Stimulated activated CD4-positive, alpha-beta T cell treated with anti-CD3 and anti-CD28 coated beads, Interleukin-1b, Interleukin-23, amount 100 ng/mL, for 24 hours (primary cell): Measurements from ENCODE around the gene TMEM45B.
"Not testable (repeated sequence)": the region's sequence is repeated elsewhere in the genome, so short reads cannot be mapped to it uniquely, and the experiment has no call there.

Experiments
- DNase-seq, 4 experiments: peaks; one replicate each; pipeline ENCODE4 v3.0.0-alpha.2; 2020; ENCODE audit warnings: low read depth in 4 of 4, low spot score in 1 of 4

Gene TMEM45B

DNA sequence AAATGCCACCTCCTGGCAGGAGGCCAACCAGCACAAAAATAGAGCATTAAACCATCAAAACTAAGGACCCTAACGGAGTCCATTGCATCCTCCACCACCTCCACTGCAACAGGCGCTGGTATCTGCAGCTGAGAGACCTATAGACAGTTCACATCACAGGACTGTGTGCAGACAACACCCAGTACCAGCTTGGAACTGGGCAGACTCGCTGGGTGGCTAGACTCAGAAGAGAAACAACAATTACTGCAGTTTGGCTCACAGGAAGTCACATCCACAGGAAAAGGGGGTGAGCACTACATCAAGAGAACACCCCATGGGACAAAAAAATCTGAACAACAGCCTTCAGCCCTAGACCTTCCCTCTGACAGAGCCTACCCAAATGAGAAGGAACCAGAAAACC, 11.6 kb upstream of the TMEM45B start:
- no peak for DNase-seq

DNA sequence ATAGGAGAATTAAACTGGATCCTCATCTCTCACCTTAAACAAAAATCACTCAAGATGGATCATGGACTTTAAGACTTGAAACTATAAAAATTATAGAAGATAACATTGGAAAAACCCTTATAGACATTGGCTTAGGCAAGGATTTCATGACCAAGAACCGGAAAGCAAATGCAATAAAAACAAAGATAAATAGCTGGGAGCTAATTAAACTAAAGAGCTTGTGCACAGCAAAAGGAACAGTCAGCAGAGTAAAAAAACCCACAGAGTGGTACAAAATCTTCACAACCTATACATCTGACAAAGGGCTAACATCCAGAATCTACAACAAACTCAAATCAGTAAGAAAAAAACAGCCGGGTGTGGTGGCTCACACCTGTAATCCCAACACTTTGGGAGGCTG, 7.4 kb upstream of the TMEM45B start:
- DNase-seq, result not testable (repeated sequence)

DNA sequence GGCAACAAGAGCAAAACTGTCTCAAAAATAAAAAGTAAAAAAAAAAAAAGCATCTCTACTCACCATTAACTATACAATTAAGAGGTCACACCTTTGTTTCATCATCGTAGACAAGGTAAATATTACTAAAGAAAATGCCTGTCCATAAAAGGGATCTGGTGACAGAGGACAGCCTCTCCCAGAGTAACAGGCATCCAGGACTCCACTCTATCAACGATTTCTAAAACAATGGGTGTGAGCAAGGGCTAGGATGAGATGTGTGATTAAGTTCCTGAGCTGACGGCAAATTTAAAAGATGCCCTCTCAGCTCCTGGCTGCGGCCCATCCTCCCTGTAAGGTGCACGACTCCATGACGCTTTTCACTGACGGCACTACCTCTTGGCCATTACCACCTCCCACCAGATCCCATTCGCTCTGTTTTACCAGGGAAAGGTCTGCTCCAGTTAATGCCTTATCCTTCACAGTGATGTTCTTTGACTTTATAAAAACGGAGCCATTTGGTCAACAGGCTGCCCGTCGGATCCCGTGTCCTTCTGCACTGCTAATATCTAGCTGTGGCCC, 2.3 kb upstream of the TMEM45B start:
- no peak for DNase-seq

DNA sequence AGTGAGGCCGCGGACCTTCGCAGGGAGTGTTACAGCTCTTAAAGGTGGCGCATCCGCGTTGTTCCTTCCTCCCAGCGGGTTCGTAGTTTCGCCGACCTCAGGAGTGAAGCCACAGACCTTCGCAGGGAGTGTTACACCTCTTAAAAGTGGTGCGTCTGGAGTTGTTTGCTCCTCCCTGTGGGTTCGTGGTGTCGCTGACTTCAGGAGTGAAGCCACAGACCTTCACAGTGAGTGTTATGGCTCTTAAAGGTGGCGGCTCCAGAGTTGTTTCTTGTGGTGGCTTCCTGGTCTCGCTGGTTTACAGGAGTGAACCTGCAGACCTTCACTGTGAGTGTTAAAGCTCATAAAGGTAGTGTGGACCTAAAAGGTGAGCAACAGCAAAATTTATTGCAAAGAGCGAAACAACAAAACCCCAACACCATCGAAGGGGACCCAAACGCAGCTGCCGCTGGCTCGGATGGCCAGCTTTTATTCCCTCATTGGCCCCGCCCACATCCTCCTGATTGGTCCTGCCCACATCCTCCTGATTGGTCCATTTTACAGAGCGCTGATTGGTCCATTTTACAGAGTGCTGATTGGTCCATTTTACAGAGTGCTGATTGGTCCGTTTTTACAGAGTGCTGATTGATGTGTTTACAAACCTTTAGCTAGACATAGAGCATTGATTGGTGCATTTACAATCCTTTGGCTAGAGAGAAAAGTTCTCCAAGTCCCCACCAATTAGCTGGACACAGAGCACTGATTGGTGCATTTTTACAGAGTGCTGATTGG, 1.2 kb upstream of the TMEM45B start:
- DNase-seq, result peak; percentile 52 to 69 (median 58)

DNA sequence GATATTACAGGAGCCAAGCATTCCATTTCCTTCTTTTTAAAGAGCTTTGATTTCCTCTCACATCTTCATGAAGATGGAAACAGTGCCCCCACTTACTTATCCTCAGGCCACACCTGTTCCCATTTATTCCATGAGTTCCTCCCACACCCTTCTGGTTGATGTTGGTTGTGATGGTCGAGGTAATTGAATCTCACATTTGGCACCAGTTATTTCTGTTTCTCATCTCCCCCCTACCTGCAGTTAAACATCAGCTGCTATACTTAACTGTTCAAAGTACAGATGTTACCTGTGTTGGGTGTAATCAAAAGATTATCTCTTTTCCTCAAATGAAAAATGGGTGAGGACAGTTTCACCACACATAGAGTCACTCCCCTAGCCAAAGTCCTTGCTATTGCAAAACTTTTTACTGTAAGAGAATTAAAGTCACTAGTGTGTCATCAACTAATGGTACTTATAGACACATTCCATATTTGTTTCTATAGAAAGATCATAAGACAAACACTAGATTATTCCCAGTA, 1.9 kb downstream of the TMEM45B start:
- no peak for DNase-seq

DNA sequence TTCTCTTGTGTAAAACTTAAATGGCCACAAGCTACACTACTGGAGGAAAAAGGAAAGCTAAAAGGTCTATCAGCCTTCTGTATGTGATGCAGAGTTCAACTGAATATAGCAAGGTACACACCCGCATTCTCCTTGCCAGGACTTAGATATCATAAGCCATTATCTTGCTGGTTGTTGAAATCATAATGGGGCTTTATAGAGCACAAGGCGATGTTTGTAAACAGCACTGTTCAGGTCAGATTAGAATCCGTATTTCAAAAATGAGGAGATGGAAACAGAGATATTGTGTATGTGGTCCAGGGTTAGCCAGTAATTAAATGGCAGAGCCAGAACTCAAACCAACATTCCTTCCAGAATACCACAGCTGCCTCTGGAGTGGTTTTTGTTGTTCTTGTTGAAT, 2.6 kb downstream of the TMEM45B start:
- DNase-seq, result not testable (repeated sequence)

DNA sequence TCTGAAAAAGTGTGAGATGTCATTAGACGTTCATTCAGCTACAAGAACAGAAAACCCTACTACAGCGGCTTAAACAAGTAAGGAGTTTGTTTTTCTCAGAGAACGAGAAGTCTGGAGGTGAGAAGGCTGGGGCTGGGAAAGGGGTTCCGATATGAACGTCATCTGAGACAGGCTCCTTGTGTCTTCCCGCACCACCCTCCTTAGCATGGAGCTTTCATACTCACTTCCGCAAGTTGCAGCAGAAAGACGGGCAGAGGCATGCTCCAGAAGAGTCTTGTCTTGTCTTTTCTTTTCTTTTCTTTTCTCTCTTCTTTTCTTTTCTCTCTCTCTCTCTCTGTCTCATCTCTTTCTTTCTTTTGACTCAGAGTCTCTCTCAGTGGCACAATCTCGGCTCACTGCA, 3.6 kb downstream of the TMEM45B start:
- no peak for DNase-seq

DNA sequence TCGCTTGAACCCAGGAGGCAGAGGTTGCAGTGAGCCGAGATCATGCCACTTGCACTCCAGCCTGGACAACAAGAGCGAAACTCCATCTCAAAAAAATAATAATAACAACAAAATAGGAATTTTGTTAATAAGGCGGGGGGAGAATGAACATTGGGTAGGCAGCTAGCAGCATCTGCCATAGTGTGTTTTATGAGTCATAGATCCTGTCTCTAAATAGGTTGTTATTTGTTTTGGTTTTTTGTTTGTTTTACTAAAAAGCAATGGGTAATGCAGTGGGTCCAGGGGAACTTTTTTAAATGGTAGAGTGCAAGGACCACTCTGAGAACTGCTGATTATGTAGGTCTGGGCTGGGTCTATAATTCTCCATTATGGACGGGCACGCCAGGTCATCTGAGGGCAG, 4.6 kb downstream of the TMEM45B start:
- not testable (repeated sequence) for DNase-seq

DNA sequence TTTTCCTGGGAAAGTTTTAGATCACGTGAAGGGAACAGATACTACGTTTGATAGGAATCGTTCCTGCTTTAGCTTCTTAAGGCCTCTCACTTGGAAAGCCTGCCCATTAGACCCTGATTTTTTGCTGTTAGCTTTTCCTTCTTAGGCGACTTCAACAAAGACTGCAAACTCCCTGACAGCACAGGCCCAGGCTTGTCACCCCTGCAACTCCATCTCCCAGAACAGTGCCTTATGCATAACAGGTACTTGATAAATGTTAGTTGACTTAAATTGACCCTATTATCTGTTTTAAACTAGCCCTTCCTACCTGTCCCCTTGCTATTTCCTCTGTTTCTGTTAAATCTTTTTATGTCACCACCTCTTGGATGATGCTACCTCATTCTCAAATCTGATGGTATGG, 7.6 kb downstream of the TMEM45B start:
- not testable (repeated sequence) for DNase-seq

DNA sequence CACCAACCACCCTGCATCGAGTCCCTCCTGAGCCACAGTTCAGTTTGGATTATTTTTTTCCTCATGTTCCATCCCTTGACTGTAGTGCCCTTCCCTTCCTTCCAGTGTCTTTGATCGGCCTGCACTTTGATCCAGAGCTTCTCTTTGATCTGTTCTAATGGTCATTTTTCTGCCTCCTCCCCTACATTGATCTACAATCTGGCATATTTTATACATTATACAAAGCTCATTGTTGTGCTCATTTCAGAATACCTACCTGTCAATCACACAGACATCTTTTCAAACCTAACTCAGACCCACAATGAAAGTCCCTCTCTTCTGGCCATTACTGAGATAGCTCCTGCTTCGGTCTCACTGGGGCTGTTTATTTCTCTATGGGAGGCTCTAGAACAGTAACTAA, 8.2 kb downstream of the TMEM45B start:
- DNase-seq, result not testable (repeated sequence)

DNA sequence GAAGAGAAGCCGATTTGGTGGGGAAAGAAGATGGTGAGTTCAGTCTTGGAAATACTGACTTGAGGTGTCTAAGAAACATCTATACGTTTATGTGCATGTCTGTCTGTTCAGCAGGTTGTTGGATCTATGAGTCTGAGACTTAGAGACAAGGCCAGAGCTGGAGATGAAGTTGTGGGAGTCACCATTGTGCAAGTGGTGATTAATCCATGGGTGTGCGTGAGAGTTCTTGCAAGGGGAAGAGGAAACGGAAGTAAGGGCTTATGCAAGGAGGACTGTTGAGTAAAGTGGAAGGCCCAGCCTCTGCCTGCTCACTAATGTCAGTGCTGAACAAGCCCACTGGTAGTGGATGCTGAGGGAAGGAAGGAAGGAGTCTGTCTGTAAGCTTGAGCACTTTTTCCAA, 9.7 kb downstream of the TMEM45B start:
- DNase-seq, result no peak

DNA sequence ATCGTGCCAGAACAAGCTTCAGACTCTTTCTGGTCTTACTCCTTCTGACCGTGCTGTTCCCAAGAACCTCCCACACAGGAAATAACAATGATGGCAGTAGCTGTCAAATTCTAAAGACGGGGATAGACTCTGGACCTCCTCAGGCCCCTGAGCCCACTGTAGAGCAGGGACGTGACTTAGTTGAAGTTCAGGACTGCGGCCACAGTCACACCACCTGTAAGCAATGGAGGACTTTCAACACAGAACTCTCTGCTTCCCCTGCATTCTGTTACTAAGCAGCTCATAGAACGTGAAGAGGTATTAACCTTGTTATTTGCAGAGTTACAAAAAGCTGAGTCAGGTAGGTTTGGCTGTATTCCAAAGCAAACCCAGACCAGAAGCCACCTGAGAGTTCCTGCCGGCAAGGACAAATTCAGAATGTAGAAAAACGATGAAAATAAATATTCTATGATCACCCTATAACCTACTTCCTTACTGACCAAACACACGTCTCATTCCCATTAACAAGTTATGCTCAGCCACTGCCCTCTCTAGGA, 12.7 kb downstream of the TMEM45B start:
- no peak for DNase-seq

DNA sequence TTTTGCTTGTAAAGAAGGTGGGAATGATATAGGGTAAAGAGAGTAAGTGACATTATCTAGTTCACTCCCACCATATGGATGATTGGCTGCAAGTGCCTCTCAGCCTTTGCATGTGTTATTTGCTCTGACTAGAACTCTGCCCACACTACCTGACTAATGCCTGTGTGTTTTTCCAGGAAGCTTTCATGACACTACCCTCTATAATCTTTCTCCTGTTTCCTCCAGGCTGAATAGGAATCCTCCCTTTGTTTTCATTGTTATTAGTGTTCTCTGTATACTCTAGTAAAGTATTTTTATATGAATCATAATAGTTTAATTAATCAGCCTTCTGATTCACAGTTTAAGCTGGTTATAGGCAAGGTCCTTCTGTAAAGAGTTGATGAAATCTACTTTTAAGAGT, 13.8 kb downstream of the TMEM45B start:
- DNase-seq, result not testable (repeated sequence)

DNA sequence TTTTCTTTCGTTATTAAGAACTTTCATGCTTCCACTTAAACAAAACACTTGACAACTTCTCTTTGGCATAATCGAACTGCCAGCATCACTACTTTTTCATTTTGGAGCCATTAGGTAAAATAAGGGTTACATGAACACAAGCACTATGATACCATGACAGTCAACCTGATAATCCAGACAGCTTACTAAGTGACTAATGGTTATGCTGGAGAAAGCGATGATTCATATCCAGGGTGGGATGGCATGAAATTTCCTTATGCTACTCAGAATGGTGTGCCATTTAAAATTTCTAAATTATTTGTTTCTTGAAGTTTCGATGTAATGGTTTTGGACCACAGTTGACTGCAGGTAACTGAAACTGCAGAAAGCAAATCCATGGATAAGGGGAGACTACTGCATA, 15.6 kb downstream of the TMEM45B start:
- not testable (repeated sequence) for DNase-seq

DNA sequence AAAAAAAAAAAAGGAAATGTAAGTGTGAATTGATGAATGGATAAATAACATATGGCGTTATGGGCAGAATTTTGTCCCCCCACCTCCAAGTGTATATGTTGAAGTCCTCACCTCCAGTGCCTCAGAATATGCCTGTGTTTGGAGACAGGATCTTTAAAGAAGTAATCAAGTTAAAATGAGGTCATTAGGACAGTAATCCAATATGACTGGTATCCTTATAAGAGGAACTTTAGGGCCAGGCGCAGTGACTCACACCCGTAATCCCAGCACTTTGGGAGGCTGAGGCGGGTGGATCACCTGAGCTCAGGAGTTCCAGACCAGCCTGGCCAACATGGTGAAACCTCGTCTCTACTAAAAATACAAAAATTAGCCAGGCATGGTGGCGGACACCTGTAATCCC, 17.6 kb downstream of the TMEM45B start:
- not testable (repeated sequence) for DNase-seq

DNA sequence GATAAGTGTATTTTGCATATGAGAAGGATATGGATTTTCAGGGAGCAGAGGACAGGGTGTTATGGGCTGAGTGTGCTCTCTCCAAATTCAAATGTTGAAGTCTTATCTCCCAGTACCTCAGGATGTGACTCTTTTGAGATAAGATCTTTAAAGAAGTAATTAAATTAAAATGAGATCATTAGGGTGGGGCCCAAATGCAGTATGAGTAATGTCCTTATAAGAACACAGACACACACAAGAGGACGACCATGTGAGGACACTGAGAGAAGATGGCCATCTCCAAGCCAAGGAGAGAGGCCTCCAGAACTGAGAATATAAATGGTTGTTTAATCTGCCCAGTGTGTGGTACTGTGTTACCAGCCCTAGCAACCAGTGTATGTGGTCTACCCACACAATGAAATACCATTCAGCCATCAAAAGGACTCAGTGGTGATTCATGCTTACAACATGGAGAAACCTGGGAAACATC, 20.8 kb downstream of the TMEM45B start:
- DNase-seq, result not testable (repeated sequence)

DNA sequence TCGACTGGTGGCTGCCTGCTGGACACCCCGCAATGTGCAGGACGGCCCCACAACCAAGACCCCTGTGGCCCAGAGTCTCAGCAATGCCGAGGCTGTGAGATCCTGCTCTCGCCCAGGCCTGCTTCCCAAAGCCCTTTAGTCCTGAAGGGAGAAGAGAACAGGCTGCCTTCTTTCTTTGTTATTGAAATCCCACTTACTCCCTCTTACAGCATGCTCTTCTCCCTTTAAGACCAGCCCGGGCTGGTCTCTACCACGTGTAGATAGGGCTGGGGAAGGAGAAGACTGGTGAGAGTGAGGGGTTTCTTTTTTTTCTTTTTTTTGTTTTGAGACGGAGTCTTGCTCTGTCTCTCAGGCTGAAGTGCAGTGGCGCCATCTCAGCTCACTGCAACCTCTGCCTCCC, 21.3 kb downstream of the TMEM45B start:
- no peak for DNase-seq

DNA sequence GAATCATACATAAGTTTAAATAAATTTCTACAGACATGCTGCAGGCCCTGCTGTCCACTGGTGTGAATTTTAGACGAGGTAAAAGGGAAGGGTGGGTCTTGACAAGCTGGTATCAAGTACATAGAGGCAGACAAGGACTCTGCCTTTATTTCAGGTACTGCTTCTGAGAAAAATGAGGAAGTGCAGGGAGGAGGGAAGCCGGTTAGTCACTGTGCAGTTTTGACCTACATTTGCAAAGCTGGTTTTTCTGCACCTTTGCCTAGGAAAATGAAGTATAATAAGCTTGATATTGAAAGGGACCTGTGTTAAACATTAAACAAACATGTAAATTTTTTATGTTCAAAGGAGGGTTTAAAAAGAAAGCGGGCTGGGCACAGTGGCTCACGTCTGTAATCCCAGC, 24.6 kb downstream of the TMEM45B start:
- no peak for DNase-seq

DNA sequence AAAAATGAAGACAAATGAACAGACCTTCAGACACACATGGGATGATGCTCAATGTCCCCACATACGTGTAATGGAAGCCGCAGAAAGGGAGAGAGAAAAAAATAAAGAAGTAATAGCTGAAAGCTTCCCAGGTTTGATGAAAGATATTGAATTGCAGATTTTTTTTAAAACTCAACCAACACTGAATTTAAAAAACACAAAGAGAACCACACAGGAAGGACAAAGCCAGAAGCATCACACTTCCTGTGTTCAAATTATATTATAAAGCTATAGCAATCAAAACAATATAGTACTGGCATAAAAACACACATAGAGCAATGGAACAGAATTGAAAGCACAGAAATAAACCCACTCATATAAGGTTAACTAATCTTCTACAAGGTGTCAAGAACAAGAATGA, 26.5 kb downstream of the TMEM45B start:
- no peak for DNase-seq

DNA sequence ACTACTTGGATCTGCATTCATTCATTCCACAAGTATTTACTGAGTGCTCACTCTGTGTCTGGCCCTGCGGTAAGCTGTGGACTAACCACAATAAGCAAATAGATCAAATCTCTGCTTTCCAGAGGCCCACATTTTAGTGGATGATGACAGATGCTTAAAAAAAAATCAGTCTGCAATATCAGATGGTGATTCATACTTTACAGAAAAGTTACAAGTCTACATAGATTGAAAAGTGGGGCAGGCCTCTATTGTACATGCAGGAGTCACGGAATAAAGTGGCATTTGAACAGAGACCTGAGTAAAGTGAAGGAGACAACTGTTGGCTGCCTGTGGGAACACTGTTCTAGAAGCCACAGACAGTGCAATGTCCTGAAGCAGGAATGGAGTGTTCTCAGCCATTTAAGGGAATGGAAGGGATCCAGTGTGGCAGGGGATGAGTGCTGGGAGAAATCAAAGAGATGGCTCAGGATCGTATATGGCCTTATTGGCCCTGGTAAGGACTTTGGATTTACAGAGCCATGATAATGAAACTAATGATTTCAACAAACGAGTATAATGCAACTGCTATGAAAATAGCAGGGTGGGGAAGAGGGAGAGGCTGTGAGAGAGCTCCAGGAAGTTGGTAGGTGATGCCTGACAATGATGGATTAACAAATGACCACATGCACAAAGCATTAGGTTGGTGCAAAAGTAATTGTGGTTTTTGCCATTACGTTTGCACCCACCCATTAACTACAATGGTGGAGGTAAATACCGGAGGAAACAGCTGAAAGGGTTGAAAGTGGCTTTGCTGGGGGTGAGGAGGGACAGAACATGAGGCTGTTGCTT, 31.1 kb downstream of the TMEM45B start:
- no peak for DNase-seq

DNA sequence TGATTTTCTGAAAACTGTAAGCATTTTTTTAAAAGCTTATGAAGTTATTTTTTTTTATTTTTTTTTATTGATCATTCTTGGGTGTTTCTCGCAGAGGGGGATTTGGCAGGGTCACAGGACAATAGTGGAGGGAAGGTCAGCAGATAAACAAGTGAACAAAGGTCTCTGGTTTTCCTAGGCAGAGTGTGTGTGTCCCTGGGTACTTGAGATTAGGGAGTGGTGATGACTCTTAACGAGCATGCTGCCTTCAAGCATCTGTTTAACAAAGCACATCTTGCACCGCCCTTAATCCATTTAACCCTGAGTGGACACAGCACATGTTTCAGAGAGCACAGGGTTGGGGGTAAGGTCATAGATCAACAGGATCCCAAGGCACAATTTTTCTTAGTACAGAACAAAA, 31.7 kb downstream of the TMEM45B start:
- DNase-seq, result not testable (repeated sequence)
